Mesenchymal stem cell (in vitro differentiated cells and primary cell): ENCODE data around the gene RPTOR.

Source experiments
- DNase-seq: peaks from one replicate; pipeline ENCODE4 v3.0.0-alpha.2; 2013
- H2AFZ ChIP-seq: one replicate; pipeline ENCODE4 v1.6.1; 2013; ENCODE audit warnings: low read depth, mild to moderate bottlenecking, control low read depth, inconsistent platforms, low read length, moderate library complexity
- H2AK5ac ChIP-seq: 2 replicates; pipeline ENCODE4 v1.6.1; 2013; ENCODE audit warnings: low read length, moderate library complexity, mild to moderate bottlenecking, inconsistent platforms; ENCODE audit not compliant: severe bottlenecking
- H2BK120ac ChIP-seq: one replicate; pipeline ENCODE4 v1.6.1; 2013; ENCODE audit warnings: low read depth, mild to moderate bottlenecking, inconsistent platforms, low read length, moderate library complexity
- H2BK12ac ChIP-seq, 2 experiments: one replicate each; pipeline ENCODE4 v1.6.1; 2013; ENCODE audit warnings: inconsistent platforms in 2 of 2, low read length in 2 of 2, mild to moderate bottlenecking in 2 of 2, moderate library complexity in 2 of 2, control low read depth in 1 of 2
- H2BK15ac ChIP-seq: one replicate; pipeline ENCODE4 v1.6.1; 2013; ENCODE audit warnings: mild to moderate bottlenecking, low read depth, inconsistent platforms; ENCODE audit not compliant: poor library complexity, severe bottlenecking
- H2BK5ac ChIP-seq: 2 replicates; pipeline ENCODE4 v1.6.1; 2013; ENCODE audit warnings: low read depth, mild to moderate bottlenecking, low read length, control low read depth, inconsistent platforms; ENCODE audit not compliant: poor library complexity, severe bottlenecking
- H3K14ac ChIP-seq, 2 experiments: one replicate each; pipeline ENCODE4 v1.6.1; 2013; ENCODE audit warnings: inconsistent platforms in 2 of 2, low read length in 2 of 2, control low read depth in 1 of 2, mild to moderate bottlenecking in 1 of 2, moderate library complexity in 1 of 2
- H3K18ac ChIP-seq, 2 experiments: one replicate each; pipeline ENCODE4 v1.6.1; 2013; ENCODE audit warnings: inconsistent platforms in 2 of 2, low read length in 2 of 2, control low read depth in 1 of 2, low read depth in 1 of 2, mild to moderate bottlenecking in 1 of 2
- H3K23ac ChIP-seq, 2 experiments: one replicate each; pipeline ENCODE4 v1.6.1; 2013; ENCODE audit warnings: inconsistent platforms in 2 of 2, low read length in 2 of 2, mild to moderate bottlenecking in 2 of 2, moderate library complexity in 2 of 2, control low read depth in 1 of 2
- H3K27ac ChIP-seq: 2 replicates; pipeline ENCODE4 v1.5.1; 2013; ENCODE audit warnings: mild to moderate bottlenecking, moderate library complexity, low read length, control low read depth, inconsistent platforms; ENCODE audit not compliant: poor library complexity, severe bottlenecking
- H3K27me3 ChIP-seq, 2 experiments: 2 replicates each; pipeline versions ENCODE4 v1.6.1 to v1.7.0; 2013; ENCODE audit warnings: low read length in 2 of 2, mild to moderate bottlenecking in 2 of 2, moderate library complexity in 2 of 2, control low read depth in 1 of 2, inconsistent platforms in 1 of 2; ENCODE audit not compliant: control insufficient read depth in 1 of 2, insufficient read depth in 1 of 2
- H3K36me3 ChIP-seq, 2 experiments: 2 replicates each; pipeline versions ENCODE4 v1.6.1 to v1.7.0; 2013; ENCODE audit warnings: low read length in 2 of 2, control low read depth in 1 of 2, inconsistent platforms in 1 of 2, low read depth in 1 of 2, mild to moderate bottlenecking in 1 of 2; ENCODE audit not compliant: insufficient read depth in 2 of 2, control insufficient read depth in 1 of 2
- H3K4ac ChIP-seq, 2 experiments: one replicate each; pipeline ENCODE4 v1.6.1; 2013; ENCODE audit warnings: inconsistent platforms in 2 of 2, low read length in 2 of 2, mild to moderate bottlenecking in 2 of 2, moderate library complexity in 2 of 2, control low read depth in 1 of 2, low read depth in 1 of 2
- H3K4me1 ChIP-seq: 2 replicates; pipeline ENCODE4 v1.6.1; 2013; ENCODE audit warnings: low read depth, low read length, control low read depth; ENCODE audit not compliant: control insufficient read depth, insufficient read depth
- H3K4me2 ChIP-seq: 2 replicates; pipeline ENCODE4 v1.6.1; 2013; ENCODE audit warnings: low read length, mild to moderate bottlenecking, inconsistent platforms; ENCODE audit not compliant: poor library complexity, severe bottlenecking
- H3K4me3 ChIP-seq, 2 experiments: 2 replicates each; pipeline versions ENCODE4 v1.5.1 to v1.7.0; 2013; ENCODE audit warnings: low read length in 2 of 2, mild to moderate bottlenecking in 2 of 2, control low read depth in 1 of 2, low read depth in 1 of 2; ENCODE audit not compliant: insufficient read depth in 1 of 2
- H3K79me1 ChIP-seq: replicated peaks from 2 replicates; pipeline ENCODE4 v1.6.1; 2013; ENCODE audit warnings: mild to moderate bottlenecking, control low read depth, low read length, inconsistent platforms; ENCODE audit not compliant: poor library complexity, severe bottlenecking
- H3K9ac ChIP-seq: 2 replicates; pipeline ENCODE4 v1.7.0; 2013; ENCODE audit warnings: mild to moderate bottlenecking, low read length, moderate library complexity
- H3K9me3 ChIP-seq: 2 replicates; pipeline ENCODE4 v1.7.0; 2013; ENCODE audit warnings: mild to moderate bottlenecking, low read length; ENCODE audit not compliant: control insufficient read depth
- H4K8ac ChIP-seq: one replicate; pipeline ENCODE4 v1.6.1; 2013; ENCODE audit warnings: inconsistent platforms, mild to moderate bottlenecking, low read length, moderate library complexity
- H4K91ac ChIP-seq: one replicate; pipeline ENCODE4 v1.6.1; 2013; ENCODE audit warnings: mild to moderate bottlenecking, low read length, inconsistent platforms
- WGBS: methylation state at CpG from one replicate; pipeline ENCODE4 v1.1.7; 2013; ENCODE audit warnings: mixed read lengths; 5-methylcytosine and 5-hydroxymethylcytosine counted together

RPTOR gene

DNA sequence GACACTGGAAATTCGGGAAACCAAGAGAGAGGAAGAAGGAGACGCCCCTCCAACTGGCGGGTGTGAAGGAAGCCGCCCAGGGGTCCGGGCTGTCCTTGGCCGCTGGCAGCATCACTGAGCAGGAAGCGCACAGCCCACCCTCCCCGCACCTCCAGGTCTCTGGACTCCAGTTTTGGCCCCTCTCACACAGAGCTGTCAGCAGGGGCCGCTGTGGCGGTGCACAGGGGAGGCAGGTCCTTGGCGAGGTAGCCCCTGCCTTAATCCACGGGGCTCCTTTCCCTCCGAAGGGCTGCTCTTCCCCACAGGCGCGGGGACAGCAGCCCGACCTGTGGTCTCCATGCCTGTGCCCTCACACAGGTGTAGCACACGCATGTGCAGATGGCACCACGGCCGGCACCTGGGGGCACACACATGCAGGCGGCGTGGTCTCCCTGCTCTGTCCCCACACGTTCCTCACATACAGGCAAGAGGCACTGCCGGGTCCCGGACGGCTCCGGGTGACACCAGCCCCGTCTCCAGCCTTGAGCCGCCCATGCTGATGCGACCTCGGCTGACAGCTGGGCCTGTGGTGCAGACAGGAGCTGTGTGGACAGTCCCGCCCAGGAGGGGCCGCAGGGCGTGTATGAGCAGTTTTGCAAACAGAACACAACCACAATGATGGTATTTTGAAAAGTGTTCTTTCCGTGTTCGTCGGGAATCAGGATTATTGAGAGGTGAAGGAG, 420.4 kb downstream of the RPTOR start:
- no peaks in the 10 kb centered on the region for H3K79me1 ChIP-seq
- H2BK12ac ChIP-seq: no peak overlapping the region
- no peaks in the 10 kb centered on the region for H3K9me3 ChIP-seq
- H4K8ac ChIP-seq: no peak overlapping the region
- no peak overlapping the region for H2AFZ ChIP-seq
- peaks cover 8 to 53% of the 10 kb centered on the region in 2 experiments for H3K36me3 ChIP-seq
- peaks cover 0 to 17% of the 10 kb centered on the region in 2 experiments for H3K27me3 ChIP-seq
- no peak overlapping the region for H2BK120ac ChIP-seq
- H3K27ac ChIP-seq: no peak overlapping the region
- H3K18ac ChIP-seq: no peak overlapping the region
- no peak overlapping the region for H3K4ac ChIP-seq
- H3K14ac ChIP-seq: no peak overlapping the region
- H3K4me3 ChIP-seq: no peak overlapping the region
- no peak for DNase-seq
- no peak overlapping the region for H2BK15ac ChIP-seq
- H4K91ac ChIP-seq: no peak overlapping the region
- H2AK5ac ChIP-seq: no peak overlapping the region
- peaks cover 11% of the 10 kb centered on the region for H3K4me1 ChIP-seq
- H3K4me2 ChIP-seq: no peak overlapping the region
- no peak overlapping the region for H3K23ac ChIP-seq
- WGBS: 94% methylated on average over 36 of the region's 36 CpGs
- no peak overlapping the region for H3K9ac ChIP-seq
- no peak overlapping the region for H2BK5ac ChIP-seq

DNA sequence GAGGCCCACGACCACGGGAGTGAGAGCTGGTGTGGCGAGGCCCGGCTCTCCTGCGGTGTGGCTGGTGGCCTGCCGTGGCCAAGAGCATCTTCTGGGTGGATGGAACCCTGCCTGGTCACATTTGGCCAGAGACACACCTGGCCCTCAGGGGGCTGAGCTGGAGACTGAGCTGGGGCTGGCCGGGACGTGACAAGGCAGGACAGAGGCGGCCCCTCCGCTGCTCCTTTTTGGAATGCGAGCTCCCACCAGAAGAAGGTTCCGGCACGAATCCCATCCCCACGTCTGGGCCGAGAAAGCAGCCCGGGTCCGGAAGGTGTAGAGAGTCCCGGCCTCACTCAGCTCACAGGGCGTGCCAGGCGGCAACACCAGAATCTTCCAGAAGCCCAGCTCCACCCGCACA, 421.0 kb downstream of the RPTOR start:
- Histone ChIP-seq H2AK5ac (no peak overlapping the region), H3K9ac (no peak overlapping the region), H3K14ac (no peak overlapping the region), H3K23ac (no peak overlapping the region), H3K9me3 (no peaks in the 10 kb centered on the region), H3K27ac (no peak overlapping the region), H2BK12ac (no peak overlapping the region), H3K36me3 (peaks cover 8 to 47% of the 10 kb centered on the region in 2 experiments), H2BK5ac (no peak overlapping the region), H3K18ac (no peak overlapping the region), H2BK120ac (no peak overlapping the region), H3K4me1 (peaks cover 17% of the 10 kb centered on the region), H4K91ac (no peak overlapping the region), H3K4ac (no peak overlapping the region), H3K4me3 (no peak overlapping the region), H3K27me3 (peaks cover 0 to 23% of the 10 kb centered on the region in 2 experiments), H3K79me1 (no peaks in the 10 kb centered on the region), H2AFZ (no peak overlapping the region), H4K8ac (no peak overlapping the region), H2BK15ac (no peak overlapping the region), H3K4me2 (no peak overlapping the region)
- WGBS: 92% methylated on average over 21 of the region's 21 CpGs
- DNase-seq: no peak

DNA sequence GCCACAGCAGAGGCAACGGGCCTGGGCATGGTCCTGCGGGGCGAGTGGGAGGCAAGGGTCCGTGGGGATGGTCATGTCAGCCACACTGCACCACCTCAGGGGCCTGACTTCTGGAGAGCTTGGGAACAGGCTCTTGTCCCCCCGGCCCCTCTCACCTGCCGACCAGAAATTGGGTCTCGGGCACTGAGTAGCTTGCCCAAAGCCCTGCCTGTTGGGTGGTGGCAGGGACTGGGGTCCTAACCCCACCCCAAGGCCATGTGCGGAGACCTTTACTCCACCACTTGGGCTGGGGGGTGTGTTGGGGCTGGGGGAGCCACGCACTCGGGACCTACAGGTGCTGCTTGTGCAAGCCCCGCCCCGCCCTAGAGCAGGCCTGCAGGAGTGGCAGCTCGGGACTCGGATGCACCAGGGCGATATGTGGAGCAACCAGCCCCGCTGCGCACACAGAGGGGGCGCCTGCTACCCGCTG, 422.8 kb downstream of the RPTOR start:
- Histone ChIP-seq H3K9ac (no peak overlapping the region), H3K4me2 (no peak overlapping the region), H3K14ac (no peak overlapping the region), H2BK120ac (no peak overlapping the region), H2BK12ac (no peak overlapping the region), H3K9me3 (no peaks in the 10 kb centered on the region), H3K23ac (no peak overlapping the region), H2AFZ (no peak overlapping the region), H4K8ac (no peak overlapping the region), H3K27ac (no peak overlapping the region), H3K4me1 (peaks cover 15% of the 10 kb centered on the region), H2AK5ac (no peak overlapping the region), H3K36me3 (peaks cover 8 to 36% of the 10 kb centered on the region in 2 experiments), H3K4me3 (peak overlapping the region in 1 of 2 experiments; percentile 23), H4K91ac (no peak overlapping the region), H2BK5ac (no peak overlapping the region), H3K18ac (no peak overlapping the region), H3K27me3 (peaks cover 12 to 41% of the 10 kb centered on the region in 2 experiments), H2BK15ac (no peak overlapping the region), H3K79me1 (no peaks in the 10 kb centered on the region), H3K4ac (no peak overlapping the region)
- WGBS: 95% methylated on average over 19 of the region's 19 CpGs
- no peak for DNase-seq

DNA sequence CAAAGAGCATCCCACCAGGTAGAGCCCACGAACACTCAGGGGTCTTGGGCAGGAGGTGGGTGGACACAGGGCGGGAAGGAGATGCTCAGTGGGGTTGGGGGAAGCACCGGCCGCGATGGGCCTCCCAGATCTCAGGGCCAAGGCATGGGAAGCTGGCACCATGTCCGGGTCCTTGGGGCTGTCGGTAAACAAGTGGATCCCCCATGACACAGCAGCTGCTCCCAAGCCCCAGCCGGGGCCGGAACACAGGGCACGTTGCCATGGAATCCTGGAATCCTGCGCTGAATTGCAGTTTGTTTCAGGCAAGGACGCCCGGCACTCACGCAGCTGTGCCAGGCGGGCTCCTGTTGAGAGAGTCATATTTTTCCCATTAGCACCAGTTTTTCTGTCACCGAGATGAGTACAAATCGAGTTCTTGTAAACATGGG, 424.0 kb downstream of the RPTOR start:
- H4K8ac ChIP-seq: no peak overlapping the region
- DNase-seq: no peak
- no peaks in the 10 kb centered on the region for H3K79me1 ChIP-seq
- H3K4me1 ChIP-seq: peaks cover 15% of the 10 kb centered on the region
- H3K23ac ChIP-seq: no peak overlapping the region
- H3K36me3 ChIP-seq: peaks cover 8 to 29% of the 10 kb centered on the region in 2 experiments
- no peak overlapping the region for H3K4me2 ChIP-seq
- H3K4ac ChIP-seq: no peak overlapping the region
- H2BK5ac ChIP-seq: no peak overlapping the region
- no peak overlapping the region for H3K27ac ChIP-seq
- no peak overlapping the region for H2AK5ac ChIP-seq
- no peaks in the 10 kb centered on the region for H3K9me3 ChIP-seq
- H4K91ac ChIP-seq: no peak overlapping the region
- 86% methylated on average over 17 of the region's 17 CpGs for WGBS
- H3K4me3 ChIP-seq: no peak overlapping the region
- H3K9ac ChIP-seq: peak overlapping the region; percentile 54
- H3K14ac ChIP-seq: no peak overlapping the region
- H2AFZ ChIP-seq: no peak overlapping the region
- peaks cover 12 to 42% of the 10 kb centered on the region in 2 experiments for H3K27me3 ChIP-seq
- no peak overlapping the region for H2BK12ac ChIP-seq
- H3K18ac ChIP-seq: no peak overlapping the region
- H2BK120ac ChIP-seq: no peak overlapping the region
- no peak overlapping the region for H2BK15ac ChIP-seq
